Prostate gland (tissue), 2 donors: ENCODE data around the gene BPTF. TPM values are rescaled to one million over a fixed set of nuclear protein-coding genes. Genes with fewer than 3 reads are reported as not detected.

Experiments
- DNase-seq: peaks from one replicate; pipeline ENCODE4 v3.0.0-alpha.2; 2019; ENCODE audit warnings: low spot score
- H3K27ac ChIP-seq, 2 donors: fragments of 200-600 bp; sonication (generic); 2 replicates each; pipeline ENCODE4 v1.5.1; 2017 to 2019
- H3K27me3 ChIP-seq: fragments of 200-600 bp; sonication (generic); replicated peaks from 2 replicates; pipeline ENCODE4 v1.5.1; 2019; ENCODE audit not compliant: insufficient read depth
- H3K36me3 ChIP-seq, 2 donors: fragments of 200-600 bp; sonication (generic); 1 replicate in 1 of 2; 2 replicates in 1 of 2; pipeline versions ENCODE4 v1.5.1 to v1.8.1; 2017 to 2019
- H3K4me1 ChIP-seq: fragments of 200-600 bp; sonication (generic); replicated peaks from 2 replicates; pipeline ENCODE4 v1.5.1; 2019
- H3K4me3 ChIP-seq, 2 donors: fragments of 200-600 bp; sonication (generic); 2 replicates each; pipeline ENCODE4 v1.5.1; 2017 to 2019
- H3K9me3 ChIP-seq: fragments of 200-600 bp; sonication (generic); 2 replicates; pipeline ENCODE4 v1.5.1; 2017
- POLR2A ChIP-seq: fragments of 450-650 bp; IDR thresholded peaks from one replicate; pipeline ENCODE4 v1.6.1; 2016; ENCODE audit warnings: antibody characterized with exemption, mild to moderate bottlenecking
- POLR2AphosphoS5 ChIP-seq: sonication (generic); formaldehyde crosslinking; IDR thresholded peaks from one replicate; pipeline ENCODE4 v1.6.1; 2017; ENCODE audit warnings: antibody characterized with exemption
- WGBS: methylation state at CpG from one replicate; pipeline ENCODE4 v1.1.5; 2018; 5-methylcytosine and 5-hydroxymethylcytosine counted together
- intact Hi-C: fragments of 100-400 bp; cut with DNase I; formaldehyde crosslinking; loops from one replicate; pipeline ENCODE4 v1.14.2; 2022
- total RNA-seq, 2 donors: library from RNA; depleted of rRNA; stranded (reverse); fragments of >200 nt; gene quantifications; one replicate each; pipeline ENCODE4 v1.1.0, GENCODE V29; 2016
- TF ChIP-seq, protein P1 (sequence below), 4 experiments: fragments of 200-600 bp in 2 of 4; fragments of 450-650 bp in 2 of 4; sonication (generic) in 2 of 4; IDR thresholded peaks; 1 replicate in 3 of 4; 2 replicates in 1 of 4; pipeline ENCODE4 v1.5.1; 2016 to 2019; ENCODE audit warnings: antibody characterized with exemption in 4 of 4, mild to moderate bottlenecking in 2 of 4, moderate library complexity in 2 of 4

Gene BPTF, protein sequence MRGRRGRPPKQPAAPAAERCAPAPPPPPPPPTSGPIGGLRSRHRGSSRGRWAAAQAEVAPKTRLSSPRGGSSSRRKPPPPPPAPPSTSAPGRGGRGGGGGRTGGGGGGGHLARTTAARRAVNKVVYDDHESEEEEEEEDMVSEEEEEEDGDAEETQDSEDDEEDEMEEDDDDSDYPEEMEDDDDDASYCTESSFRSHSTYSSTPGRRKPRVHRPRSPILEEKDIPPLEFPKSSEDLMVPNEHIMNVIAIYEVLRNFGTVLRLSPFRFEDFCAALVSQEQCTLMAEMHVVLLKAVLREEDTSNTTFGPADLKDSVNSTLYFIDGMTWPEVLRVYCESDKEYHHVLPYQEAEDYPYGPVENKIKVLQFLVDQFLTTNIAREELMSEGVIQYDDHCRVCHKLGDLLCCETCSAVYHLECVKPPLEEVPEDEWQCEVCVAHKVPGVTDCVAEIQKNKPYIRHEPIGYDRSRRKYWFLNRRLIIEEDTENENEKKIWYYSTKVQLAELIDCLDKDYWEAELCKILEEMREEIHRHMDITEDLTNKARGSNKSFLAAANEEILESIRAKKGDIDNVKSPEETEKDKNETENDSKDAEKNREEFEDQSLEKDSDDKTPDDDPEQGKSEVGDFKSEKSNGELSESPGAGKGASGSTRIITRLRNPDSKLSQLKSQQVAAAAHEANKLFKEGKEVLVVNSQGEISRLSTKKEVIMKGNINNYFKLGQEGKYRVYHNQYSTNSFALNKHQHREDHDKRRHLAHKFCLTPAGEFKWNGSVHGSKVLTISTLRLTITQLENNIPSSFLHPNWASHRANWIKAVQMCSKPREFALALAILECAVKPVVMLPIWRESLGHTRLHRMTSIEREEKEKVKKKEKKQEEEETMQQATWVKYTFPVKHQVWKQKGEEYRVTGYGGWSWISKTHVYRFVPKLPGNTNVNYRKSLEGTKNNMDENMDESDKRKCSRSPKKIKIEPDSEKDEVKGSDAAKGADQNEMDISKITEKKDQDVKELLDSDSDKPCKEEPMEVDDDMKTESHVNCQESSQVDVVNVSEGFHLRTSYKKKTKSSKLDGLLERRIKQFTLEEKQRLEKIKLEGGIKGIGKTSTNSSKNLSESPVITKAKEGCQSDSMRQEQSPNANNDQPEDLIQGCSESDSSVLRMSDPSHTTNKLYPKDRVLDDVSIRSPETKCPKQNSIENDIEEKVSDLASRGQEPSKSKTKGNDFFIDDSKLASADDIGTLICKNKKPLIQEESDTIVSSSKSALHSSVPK (N-terminal part only)
- 100 to 1,000 TPM in 1 of 2 donors, 10 to 100 TPM in 1; 70.5 to 138 TPM for total RNA-seq

DNA sequence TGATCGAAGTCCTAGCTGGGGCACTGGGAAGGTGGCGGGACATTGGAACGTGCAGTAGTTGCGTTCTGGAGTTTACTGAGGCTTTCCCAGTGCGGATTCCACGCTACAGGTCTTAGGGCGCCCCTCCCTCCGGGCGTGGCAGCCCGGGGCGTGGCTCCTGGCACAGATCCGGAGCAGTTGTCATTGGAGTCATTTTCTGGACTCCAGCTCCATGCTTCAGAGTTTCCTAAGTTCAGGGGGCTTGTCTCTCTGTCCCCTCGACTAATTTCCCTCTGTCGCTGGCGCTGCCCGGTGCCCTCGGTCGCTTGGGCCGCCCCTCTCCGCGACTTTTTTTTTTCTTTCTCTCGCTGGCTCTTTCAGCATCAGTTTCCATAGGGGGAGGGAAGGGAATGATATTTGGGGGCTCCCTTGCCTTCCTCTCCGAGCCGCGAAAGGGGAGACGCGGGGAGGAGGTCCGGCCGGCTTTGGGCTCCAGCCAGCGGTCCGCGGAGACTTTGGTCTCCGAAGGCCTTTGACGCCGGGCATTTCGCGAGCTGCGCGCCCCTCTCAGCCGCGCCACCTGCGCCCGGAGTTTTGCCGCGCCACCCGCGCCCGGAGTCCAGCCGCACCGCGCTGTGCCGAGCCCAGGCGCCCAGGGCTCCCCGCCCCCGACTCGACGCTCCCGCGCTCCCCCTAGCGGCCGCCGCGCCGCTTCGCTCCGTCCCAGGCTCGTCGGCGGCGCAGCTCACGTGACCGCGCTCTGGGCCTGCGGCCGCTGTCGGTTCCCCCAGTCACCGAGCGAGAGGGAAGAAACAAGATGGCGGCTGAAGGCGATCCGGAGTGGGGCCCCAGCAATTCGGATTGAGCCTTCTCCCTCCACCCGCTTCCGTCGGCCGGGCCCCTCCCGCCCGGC, at the start of gene BPTF:
BPTF (plus strand) TSS at position 769 of the 892 bp plus-strand sequence. CDS start 222 bp downstream, outside the sequence.
- Histone ChIP-seq H3K9me3 (no peaks in the 10 kb centered on the region), H3K27me3 (no peaks in the 10 kb centered on the region), H3K27ac (peak within 1 kb of the TSS; percentile 96 to 97), H3K4me1 (no peaks in the 10 kb centered on the region), H3K36me3 (no peaks in the 10 kb centered on the region), H3K4me3 (peak within 1 kb of the TSS; percentile 81 to 86)
- intact Hi-C loops: loop anchor here (5.0 to 10.0 kb wide), 2 partner anchors 108 to 450 kb away; partner anchors contain the start of genes NOL11 and PITPNC1
- peak; percentile 87 for DNase-seq
- WGBS: under 1% methylated on average over 87 of the region's 88 CpGs
- TF ChIP-seq, protein P1, sequence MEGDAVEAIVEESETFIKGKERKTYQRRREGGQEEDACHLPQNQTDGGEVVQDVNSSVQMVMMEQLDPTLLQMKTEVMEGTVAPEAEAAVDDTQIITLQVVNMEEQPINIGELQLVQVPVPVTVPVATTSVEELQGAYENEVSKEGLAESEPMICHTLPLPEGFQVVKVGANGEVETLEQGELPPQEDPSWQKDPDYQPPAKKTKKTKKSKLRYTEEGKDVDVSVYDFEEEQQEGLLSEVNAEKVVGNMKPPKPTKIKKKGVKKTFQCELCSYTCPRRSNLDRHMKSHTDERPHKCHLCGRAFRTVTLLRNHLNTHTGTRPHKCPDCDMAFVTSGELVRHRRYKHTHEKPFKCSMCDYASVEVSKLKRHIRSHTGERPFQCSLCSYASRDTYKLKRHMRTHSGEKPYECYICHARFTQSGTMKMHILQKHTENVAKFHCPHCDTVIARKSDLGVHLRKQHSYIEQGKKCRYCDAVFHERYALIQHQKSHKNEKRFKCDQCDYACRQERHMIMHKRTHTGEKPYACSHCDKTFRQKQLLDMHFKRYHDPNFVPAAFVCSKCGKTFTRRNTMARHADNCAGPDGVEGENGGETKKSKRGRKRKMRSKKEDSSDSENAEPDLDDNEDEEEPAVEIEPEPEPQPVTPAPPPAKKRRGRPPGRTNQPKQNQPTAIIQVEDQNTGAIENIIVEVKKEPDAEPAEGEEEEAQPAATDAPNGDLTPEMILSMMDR (IDR thresholded peaks at IDR 0.05): peak; percentile 91 to 99 (median 96)
- TF ChIP-seq POLR2AphosphoS5: peak; percentile 73
- peak; percentile 77 for TF ChIP-seq POLR2A

DNA sequence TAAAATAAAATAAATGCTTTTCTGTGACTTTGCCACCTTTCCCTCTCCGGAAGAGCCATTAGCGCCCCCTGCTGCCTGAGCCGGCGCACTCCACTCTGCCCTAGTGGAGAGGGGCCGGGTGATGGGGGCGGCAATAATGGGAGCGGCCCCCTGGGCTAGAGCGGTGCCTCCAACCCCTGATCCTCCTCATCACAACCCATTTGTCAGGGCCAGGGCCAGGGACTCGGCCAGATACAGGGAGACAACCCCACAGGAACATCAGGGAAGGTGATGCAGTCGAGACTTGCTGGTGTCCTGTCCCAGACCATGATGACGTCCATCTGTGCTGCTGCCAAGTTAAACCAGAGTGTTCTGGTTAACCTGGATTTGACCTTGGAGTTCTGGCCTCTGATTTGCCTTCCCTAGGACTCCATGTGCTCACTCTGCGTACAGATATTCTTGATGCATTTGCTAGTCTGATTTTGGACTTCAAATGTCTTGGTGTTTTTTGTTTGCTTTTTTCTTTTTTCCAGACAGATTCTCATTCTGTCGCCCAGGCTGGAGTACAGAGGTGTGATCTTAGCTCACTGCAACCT, 46.1 kb upstream of the BPTF start:
- 8% methylated on average over 13 of the region's 13 CpGs for WGBS
- Histone ChIP-seq H3K4me3 (no peak overlapping the region), H3K27ac (peak overlapping the region in 1 of 2 donors; percentile 46), H3K27me3 (no peaks in the 10 kb centered on the region), H3K4me1 (no peaks in the 10 kb centered on the region), H3K36me3 (no peaks in the 10 kb centered on the region), H3K9me3 (no peaks in the 10 kb centered on the region)
- intact Hi-C loops: no loop called here
- TF ChIP-seq, protein P1 (IDR thresholded peaks at IDR 0.05): peak in 2 of 4 experiments; percentile 25 to 49
- no peak for TF ChIP-seq POLR2AphosphoS5
- peak; percentile 29 for DNase-seq

- Histone ChIP-seq H3K4me1 (no peaks in the 10 kb centered on the region), H3K27ac (no peak overlapping the region), H3K4me3 (no peak overlapping the region), H3K36me3 (no peaks in the 10 kb centered on the region), H3K9me3 (no peaks in the 10 kb centered on the region), H3K27me3 (no peaks in the 10 kb centered on the region)
- no peak for DNase-seq
- 83% methylated on average over 10 of the region's 10 CpGs for WGBS
- intact Hi-C loops: no loop called here
- TF ChIP-seq POLR2A (no peak), POLR2AphosphoS5 (no peak)
- TF ChIP-seq, protein P1 (IDR thresholded peaks at IDR 0.05): no peak
Observed at GRCh38 chr17:67784364-67785121, 40.8 kb upstream of the BPTF start.
